ENCODE data around the gene ZMIZ1. TPM values are rescaled to one million over a fixed set of nuclear protein-coding genes. Genes with fewer than 3 reads are reported as not detected.
A peak's percentile ranks its signal among the peaks of the same experiment; 100 is the strongest.

The ZMIZ1 gene
- total RNA-seq, 1 experiment from 2014 or later: 47.2 TPM

GRCh38 chr10:79172881-79173280 is 104.1 kb downstream of the ZMIZ1 start:
- no peak for DNase-seq (ENCODE audit: low read depth)

DNA sequence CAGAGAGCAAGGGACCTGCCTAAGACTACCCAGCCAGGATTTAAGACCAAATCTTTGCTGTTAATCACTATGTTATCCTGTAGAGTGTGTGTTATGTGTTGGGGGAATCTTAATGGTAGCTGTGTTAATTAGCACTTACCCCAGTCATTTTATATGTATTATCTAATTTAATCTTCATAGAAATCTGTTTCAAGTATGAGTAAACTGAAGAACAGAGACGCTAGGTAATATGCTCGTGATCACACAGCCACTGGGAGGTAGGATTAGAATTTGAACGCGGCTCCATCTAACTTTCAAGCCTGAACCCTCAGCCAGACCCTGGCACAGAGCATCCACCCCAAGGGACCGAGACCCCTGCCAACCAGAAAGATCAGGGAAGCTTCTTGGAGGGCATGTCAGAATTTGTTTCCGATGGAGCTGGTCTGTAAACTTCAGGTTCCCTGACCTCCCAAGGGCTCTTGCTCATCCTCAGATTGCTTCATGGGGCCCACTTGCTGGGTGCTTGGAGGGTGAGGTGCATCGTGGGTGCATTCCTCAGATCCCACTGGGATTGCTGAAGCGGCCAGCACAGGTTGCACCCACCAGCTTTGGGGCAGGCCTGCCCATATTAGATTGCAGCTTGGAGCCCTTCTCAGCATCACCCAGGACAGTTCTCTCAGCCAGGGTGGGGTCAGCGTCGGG is 105.0 kb downstream of the ZMIZ1 start:
- no peak for DNase-seq (ENCODE audit: low read depth)

DNA sequence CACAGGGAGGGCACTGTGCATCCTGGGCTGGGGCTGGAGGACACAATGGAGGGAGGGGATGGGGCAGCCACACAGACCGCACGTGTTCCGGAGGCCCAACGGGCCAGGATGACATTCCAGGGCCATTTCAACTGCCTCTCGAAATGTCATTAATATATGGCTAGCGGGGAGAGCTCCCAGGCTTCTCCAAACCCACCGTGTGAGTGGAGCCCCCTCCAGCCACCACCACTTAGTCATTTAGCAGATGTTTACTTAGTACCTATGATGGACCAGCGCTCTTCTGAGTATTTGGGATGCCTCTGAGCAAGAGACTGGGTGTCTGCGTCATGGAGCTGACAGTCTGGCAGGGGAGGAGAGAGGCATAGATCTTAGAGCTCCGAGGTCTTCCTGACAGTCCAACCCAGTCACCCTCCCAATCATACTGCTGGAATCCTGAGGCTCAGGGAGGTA is 107.3 kb downstream of the ZMIZ1 start:
- DNase-seq (ENCODE audit: low read depth): peak; percentile 38

GRCh38 chr10:79176949-79177602 is 108.3 kb downstream of the ZMIZ1 start:
- DNase-seq (ENCODE audit: low read depth): no peak

- DNase-seq (ENCODE audit: low read depth): no peak
Observed at GRCh38 chr10:79178070-79178576, 109.4 kb downstream of the ZMIZ1 start.

DNA sequence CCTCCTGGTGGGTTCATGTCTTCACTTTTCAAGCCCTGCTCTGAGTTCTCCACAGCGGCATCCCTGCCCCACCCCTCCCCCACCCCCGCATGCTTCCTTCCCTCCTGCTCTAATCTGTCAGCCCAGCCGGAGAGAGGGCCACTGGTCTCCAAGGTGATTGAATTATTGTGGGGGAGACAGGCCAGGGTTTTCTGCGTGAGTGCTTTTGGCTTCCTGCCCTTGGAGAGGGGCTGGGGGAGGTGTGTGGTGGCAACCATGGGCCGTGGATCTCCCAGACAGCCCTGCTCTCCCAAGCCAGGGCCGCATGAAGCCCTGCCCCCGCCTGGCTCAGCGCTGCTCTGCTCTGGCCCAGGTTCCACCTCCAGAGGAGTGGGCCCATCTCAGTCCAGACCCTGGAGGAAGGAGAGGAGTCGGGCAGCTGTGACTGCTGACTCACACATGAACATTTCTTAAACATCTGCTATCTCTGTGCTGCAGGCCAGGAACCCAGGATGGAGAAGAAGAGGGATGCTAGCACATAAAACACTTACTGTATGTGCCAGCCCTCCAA is 109.9 kb downstream of the ZMIZ1 start:
- peak; percentile 77 for DNase-seq (ENCODE audit: low read depth)

DNA sequence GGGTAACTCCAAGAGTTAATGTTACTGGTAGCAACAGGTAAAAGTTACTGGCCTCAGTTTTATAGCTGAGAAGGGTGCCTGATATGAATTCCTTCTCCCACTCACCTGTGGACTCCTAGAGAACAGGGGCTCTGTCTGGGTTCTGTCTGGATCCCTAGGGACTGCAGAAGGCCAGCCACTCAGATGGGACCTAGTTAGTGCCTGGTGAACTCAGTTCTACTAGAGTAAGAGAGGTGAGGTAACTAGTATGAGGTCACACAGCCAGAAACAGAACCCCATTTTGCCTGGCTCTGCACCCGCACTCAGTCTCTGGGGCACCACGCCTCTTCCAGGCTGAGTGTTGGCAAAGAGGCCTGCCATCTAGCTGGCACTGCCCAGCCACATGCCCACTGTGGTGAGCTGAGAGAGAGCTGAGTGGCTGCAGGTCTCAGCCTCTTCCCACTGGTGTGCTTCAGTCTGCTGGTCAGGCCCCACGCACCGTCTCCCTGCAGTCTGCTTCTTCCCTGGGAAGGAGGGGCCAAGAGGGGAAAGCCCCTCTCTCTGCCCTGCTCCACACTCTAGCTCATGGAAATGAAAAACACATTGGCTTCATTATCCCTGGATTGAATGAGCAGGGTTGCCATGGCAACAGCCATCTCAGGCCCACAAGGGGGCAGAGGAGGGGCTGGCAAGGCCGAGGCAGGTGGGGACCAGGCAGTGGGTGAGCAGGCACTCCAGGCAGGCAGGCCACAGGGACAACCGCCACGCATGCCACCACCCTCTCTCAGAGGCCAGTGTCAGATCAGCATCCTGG is 110.6 kb downstream of the ZMIZ1 start:
- DNase-seq (ENCODE audit: low read depth): peak; percentile 47

DNA sequence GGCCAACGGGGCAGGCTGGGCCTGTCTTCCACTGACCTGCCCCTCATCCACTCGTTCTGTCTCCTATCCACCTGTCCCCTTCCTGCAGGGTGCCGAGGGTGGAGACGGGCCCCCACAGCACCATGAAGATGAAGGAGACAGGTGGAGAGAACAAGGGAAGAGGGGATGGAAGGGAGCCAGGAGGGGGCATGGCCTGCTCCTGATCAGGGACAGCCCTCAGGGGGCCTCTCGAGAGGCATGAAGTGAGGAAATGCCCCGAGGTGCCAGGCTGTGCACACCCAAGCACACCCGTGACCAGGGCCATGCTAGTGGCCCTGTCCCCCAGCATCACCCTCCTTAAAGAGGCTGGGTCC is 111.2 kb downstream of the ZMIZ1 start:
- DNase-seq (ENCODE audit: low read depth): no peak

- no peak for DNase-seq (ENCODE audit: low read depth)
Observed at GRCh38 chr10:79180414-79181221, 111.9 kb downstream of the ZMIZ1 start.

GRCh38 chr10:79181227-79181626 is 112.5 kb downstream of the ZMIZ1 start:
- peak; percentile 45 for DNase-seq (ENCODE audit: low read depth)

- DNase-seq (ENCODE audit: low read depth): peak; percentile 74
Observed at GRCh38 chr10:79181698-79182521, 113.1 kb downstream of the ZMIZ1 start.

DNA sequence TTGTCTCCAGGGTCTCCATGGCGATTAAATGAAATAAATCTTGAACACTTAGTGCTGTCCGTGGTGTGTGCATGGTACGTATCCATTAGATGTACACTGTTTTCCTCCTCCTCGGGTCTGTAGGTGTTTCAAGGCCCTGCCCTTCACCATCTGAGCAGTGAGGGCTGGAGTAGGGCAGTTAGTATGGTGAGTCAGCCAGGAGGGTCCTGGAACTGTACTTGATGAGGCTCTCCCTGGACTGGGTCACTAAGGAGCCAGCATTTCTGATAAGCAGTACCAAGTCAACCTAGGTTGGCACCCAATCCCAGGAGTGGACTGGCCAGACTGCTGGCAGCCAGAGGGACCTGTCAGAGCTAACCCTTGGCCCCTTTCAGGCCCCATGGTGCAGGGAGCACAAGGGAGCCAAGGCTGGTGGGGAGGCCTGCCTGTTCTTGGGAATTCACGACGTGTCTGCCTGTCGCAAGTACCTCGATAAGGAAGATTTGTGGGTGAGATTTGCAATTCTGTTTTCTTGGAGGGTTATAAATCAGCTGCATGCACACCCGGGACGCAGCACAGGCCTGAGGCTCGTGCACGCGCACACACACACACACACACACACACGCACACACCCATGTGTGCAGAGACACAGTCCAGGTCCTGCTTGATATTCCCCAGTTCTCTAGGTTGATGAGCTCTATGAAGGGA is 114.2 kb downstream of the ZMIZ1 start:
- peak; percentile 65 for DNase-seq (ENCODE audit: low read depth)

GRCh38 chr10:79183468-79183865 is 114.7 kb downstream of the ZMIZ1 start:
- DNase-seq (ENCODE audit: low read depth): no peak

- peak; percentile 97 for DNase-seq (ENCODE audit: low read depth)
Observed at GRCh38 chr10:79184145-79184625, 115.4 kb downstream of the ZMIZ1 start.

GRCh38 chr10:79184657-79185056 is 115.9 kb downstream of the ZMIZ1 start:
- DNase-seq (ENCODE audit: low read depth): no peak

DNA sequence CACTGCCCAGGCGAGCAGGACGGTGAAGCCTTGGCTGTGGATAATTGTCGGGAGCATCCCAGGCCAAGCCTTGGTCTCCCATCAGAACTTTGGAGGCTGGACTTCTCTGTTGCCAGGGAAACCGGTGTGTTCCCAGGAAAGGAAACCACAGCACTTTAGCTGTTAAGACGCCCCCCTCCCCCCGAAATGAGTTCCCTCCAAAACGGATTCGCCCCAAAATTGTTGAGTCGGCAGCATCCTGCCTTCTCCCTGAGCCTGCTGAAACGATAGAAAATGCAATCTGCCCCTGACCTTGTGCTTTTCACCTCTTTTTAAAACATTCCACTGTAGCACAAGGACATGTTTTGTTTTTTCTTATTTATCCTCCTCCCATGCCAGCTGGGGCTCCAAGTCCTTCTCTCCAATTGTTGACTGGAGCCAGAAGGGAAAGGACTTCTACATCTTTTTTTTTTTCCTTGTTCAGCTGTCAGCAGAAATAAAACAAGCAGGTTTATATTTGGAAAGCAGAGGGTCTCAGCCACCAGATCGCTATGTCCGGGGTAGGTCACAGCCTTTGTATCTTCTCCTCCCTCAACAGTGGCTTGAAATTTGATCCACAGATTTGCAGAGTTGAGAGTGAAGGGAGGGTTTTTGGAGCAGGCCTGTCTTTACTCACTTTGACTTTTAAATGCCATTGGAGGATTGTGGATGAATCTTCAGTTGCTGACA is 116.5 kb downstream of the ZMIZ1 start:
- DNase-seq (ENCODE audit: low read depth): peak; percentile 65

DNA sequence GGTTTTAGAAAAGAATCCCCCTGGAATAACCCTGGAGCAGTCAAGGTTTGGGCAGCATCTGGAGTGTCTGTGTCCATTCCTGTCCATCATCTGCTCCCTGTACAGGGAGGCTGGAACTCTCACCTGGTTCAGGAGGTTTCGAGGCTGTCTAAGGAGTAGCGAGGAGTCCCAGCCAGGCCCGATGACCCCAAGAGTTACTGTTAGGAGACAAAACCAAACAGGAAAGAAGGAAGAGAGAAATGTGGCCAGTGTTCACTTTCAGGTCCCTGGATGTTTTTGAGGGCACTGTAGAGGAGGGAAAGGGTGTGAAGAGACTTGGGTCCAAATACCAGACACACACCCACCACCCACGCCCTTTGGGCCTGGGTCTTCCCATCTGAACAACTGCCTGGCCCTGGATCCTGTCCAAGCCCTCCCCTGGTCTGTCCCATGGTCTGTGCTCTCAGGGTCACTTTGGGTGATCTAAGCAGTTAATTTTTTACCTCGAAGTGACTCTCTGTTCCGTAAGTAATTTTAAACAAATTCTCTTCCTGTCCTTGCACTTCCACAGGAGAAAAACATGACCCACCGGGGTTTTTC is 117.1 kb downstream of the ZMIZ1 start:
- DNase-seq (ENCODE audit: low read depth): no peak

GRCh38 chr10:79186486-79187120 is 117.8 kb downstream of the ZMIZ1 start:
- DNase-seq (ENCODE audit: low read depth): no peak
